Non-pigmented ciliary epithelial cell (primary cell): ENCODE data around the gene DOCK1.
A peak's percentile ranks its signal among the peaks of the same experiment; 100 is the strongest.

Source experiments
- DNase-seq: peaks from one replicate; pipeline ENCODE4 v3.0.0-alpha.2; 2010; ENCODE audit warnings: low read depth

DOCK1 gene

DNA sequence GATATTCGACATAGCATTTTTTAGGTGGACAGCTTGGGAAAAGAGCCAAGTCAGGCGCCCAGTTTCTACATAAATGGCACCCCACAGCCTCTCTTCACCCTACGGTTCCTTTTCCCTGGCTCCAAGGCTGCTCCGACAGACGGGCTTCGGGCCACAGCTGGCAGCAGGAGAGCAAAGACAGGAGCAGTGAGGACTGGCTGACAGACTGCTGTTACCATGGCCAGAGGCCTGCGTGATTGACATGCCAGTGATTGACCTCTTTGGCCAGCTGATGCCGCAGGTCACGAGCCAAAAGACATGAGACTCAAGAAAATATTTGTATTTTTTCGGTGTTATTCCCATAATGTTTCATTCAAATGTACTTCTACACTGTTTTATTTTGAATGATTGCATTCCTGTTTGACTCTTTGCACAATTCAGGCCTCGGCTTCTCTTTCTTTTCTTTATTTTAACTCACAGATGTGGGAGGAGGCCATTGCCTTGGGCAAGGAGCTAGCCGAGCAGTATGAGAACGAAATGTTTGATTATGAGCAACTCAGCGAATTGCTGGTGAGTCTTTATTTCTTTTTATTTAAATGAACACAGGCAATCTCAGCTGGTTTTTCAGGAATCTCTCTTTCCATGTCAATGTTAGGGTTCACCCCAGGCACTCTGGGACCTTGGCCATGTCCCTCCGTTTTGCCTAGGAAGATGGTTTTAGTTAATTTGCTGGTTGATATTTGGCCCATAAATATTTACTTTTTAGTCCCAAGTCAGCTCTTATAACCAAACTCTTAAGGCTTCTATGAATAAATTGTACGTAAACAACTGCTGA lies 497.6 kb downstream of the DOCK1 start:
- no peak for DNase-seq

- DNase-seq: peak; percentile 55
Observed at GRCh38 chr10:127405221-127405620, 500.0 kb downstream of the DOCK1 start.

DNA sequence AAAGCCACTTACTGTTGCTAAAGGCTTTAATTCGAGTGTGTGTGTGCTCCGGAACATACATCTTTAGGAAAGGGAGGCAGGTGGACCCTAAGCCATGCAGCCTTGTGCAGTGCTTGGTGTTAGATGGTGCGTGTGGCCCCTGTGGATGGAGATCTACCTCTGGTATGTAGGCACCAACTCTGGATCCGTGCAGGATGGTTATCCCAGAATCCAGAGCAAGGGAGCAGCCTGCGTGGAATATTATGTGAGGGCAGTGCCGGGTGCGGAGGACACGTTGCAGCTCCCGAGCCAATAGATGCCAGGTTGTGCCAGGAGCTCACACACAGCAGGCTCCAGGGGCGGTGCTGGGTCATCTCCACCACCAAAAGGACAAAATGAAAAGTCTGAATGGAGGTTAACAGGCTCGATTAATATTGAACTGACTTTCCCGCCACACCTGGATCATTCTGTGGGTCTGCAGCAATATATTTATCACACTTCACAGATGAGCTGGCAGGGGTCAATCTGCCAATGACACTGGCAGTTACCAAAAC lies 500.9 kb downstream of the DOCK1 start:
- DNase-seq: no peak

- DNase-seq: no peak
Observed at GRCh38 chr10:127407551-127407950, 502.3 kb downstream of the DOCK1 start.

DNA sequence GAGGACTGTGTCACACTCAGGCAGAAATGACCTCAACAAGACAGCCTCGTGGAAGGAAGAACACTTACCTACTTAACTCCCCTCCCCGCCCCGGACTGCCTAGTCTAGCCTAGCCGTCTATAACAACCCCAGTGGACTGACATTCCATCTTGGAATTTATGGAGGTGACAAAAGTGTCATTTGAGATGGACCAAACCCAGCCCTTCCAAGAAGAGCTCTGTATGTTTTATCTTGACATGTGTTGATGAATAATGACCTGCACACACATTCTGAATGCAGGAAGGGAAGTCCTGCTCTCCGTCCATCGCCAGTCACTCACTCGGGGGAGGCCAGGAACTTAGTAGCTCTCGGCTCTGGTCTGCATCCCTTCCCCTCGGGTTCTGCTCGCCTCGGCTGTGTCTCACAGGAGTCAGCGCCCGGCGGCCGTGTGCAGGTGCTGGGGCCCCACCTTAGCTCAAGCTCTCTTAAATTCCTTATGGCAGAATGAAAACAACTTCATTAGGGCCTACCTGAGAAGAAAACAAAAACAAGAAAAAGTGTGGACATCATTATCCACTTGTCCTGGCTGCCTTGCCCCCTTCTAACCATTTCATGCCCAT lies 503.0 kb downstream of the DOCK1 start:
- no peak for DNase-seq

GRCh38 chr10:127408733-127409132 lies 503.5 kb downstream of the DOCK1 start:
- no peak for DNase-seq

- DNase-seq: no peak
Observed at GRCh38 chr10:127410030-127410429, 504.8 kb downstream of the DOCK1 start.

DNA sequence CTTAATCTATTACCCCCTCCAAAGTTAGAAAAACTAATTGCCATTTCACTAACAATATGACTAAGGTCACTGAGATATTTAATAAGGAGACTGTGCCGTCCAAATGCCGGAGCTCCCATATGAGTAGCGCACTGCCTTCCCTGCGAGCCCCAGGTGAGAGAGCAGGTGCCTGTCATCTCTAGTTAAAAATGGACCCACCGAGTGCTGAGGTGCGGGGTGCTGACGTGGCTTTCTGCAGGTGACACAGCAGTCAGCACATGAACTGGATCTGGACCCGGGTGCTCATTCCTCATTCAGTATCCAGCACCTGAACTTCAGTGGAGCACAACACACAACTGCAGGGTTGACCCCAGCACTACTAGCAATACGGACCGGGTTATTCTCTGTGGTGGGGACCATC lies 505.8 kb downstream of the DOCK1 start:
- DNase-seq: no peak

DNA sequence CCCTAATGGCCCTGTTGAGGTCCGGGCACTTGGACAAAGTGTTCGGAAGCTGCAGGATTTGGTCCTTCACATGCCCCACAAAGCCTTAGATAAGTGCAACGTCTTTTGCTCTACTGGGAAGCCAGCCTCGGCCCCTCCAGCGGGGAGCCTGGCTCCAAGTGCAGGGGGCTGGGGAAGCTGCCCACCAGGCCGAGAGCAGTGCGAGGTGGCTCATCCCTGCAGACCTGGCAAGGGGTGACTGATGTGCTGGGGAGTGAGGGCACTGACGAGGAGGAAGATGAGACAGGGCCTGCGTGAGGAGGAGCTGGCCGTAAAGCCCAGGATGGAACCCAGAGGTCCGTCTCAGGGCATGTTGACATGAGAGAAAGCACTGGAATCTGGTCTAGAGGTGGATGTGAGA lies 508.1 kb downstream of the DOCK1 start:
- DNase-seq: no peak

DNA sequence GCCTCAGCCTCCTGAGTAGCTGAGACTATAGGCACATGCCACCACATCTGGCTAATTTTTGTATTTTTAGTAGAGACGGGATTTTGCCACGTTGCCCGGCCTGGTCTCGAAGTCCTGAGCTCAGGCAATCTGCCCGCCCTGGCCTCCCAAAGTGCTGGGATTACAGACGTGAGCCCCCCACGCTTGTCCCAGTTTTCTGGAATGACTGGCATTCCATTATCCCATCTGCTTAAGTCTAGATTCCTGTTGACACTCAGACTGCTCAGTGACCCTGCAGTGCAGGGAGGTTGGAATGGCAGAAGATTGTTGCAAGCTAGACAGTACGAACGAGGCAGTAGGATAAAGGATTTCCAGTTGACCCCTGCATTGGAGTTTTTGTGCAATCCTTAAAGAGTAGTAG lies 508.8 kb downstream of the DOCK1 start:
- DNase-seq: no peak

DNA sequence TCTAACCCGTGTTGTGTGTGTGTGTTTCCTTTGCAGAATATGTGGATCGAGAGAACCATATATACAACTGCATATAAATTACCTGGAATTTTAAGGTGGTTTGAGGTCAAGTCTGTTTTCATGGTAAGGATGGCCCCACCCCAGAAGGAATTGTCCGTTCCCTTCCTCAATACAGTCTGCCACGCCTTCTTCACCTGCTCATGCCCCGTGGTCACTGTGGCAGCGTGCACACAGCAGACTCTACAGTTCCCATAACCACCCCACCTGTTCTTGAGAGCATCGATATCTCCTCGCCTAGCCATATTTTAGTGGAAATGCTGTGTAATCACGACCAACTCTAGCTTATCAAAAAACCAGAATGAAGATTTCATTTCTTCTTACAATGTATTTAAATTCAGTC lies 509.9 kb downstream of the DOCK1 start:
- DNase-seq: no peak

- no peak for DNase-seq
Observed at GRCh38 chr10:127415901-127416581, 510.8 kb downstream of the DOCK1 start.

DNA sequence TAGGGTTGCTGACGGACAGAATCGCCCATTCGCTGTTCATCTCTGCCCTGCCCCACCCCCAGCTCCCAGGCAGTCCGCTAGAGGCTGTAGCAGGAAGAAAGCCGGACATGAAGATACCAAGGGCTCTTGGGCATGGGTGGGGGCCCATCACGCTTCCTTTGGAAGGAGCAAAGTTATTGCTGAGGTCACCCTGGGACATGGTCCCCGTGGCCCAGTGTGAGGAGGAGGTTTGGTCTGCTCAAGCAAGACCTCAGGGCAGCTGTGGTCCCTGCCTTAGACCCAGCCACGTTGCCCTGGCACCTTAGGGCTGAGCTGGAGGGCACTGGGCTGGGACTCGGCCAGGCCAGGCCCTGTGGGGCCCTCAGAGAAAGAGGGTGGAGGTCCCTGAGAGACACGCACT lies 511.8 kb downstream of the DOCK1 start:
- no peak for DNase-seq

DNA sequence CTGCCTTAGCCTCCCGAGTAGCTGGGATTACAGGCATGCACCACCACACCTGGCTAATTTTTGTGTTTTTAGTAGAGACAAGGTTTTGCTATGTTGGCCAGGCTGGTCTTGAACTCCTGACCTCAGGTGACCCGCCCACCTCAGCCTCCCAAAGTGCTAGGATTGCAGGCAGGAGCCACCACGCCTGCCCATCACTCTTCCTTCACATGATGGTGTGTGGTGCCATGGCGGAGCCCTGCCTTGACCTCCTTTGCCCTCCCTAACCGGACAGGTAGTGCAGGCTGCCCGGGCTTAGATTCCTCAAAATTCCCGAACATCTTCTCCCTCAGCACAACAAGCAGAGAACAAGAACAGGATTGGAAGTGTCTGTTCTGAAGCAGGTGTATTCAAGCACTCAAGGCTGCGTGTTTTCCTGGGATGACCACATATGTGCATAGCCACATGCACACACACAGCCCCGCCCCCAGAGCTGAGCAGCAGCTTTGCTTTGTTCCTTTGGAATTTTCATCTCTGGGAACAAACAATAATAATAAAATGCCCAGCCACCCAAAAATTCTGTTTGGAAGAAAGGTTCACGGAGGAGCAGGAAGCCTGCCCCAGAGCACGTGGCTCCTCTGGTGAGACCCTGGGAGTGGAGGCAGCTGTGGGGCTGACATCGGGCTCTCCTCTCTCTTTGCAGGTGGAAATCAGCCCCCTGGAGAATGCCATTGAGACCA lies 512.6 kb downstream of the DOCK1 start:
- DNase-seq: no peak

DNA sequence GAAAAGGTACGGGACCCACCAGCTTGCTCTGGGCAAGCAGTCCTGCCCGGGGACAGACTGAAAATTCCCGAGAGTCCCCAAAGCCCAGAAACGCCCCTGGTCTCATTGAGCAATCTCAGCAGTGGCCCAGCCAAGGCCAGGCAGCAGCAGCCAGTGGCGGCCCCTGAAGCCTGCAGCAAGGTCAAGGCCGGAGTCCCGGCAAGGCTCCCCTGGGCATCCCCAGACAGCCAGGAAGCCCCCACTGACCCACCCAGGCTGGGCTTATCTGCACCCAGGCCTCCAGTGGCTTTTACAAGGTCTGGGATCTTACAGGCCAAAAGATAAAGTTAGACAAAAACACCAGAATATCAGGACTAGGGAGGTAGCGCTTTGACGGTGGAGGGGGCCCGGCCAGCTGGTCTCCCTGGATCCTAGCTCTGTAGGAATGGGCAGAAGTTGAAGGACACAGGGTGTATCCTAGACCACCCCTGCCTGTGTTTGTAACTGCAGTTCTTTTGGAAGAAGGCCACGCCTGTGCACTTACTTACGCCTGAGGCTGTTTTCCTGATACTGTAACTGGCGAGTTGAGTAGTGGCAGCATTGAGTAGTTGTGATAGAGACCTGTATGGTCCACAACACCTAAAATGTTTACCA lies 513.4 kb downstream of the DOCK1 start:
- no peak for DNase-seq

DNA sequence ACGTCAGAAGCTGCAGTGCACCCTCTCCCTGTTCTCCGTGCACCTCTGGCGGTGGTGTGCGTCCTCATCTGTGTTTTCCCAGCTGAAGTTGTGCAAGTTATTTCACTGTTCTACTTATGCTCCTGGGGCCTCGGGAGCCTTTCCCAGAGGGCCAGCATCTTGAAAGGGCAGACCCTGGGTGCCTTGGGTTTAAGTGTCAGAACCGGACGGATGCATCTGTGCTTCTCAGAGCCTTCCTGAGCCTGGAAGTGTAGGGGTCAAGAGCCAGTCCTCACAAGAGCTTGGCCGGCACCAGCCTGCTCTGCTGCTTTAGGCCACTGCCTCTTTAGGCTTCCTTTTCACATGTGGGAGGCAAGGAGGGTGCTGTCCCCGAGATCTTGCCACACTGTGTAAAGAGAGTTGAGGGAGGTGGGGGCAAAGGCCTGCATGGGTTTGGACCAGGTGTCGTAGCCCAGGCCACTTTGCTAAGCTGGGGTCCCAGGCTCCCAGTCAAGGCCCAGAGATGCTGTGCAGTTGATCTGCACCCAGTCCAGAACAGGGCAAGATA lies 515.0 kb downstream of the DOCK1 start:
- DNase-seq: no peak

DNA sequence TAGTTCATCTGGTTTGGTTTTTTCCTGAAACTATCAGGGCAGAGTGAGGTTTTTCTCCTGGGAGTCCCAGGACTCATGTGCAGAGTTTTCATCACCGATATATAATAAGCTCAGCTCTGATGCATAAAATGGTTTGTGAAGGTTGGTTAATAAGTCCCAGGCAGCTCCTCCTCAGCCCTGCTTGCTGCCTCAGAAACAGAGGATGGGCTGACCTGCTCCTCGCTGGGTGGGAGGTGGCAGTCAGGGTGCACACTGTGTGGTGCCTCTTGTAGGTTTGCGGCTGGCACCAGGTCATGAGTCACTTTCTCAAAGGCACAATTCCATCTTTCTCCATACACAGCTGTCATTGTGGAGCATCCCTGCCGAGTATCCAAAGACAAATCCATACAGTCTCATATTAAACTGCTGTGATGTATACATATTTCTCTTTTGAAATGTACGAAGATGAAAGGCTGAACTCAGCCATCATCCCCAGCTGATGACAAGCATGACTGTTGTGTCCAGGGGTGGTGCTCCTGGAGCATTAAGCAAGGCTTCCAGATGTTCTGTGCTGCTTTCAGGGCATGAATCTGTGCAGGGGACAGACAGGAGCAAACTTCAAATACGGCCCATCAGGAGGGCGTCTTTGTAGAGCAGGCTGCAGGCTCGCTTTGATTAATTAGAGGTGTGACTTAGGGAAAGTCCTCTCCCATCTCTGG lies 518.1 kb downstream of the DOCK1 start:
- no peak for DNase-seq

DNA sequence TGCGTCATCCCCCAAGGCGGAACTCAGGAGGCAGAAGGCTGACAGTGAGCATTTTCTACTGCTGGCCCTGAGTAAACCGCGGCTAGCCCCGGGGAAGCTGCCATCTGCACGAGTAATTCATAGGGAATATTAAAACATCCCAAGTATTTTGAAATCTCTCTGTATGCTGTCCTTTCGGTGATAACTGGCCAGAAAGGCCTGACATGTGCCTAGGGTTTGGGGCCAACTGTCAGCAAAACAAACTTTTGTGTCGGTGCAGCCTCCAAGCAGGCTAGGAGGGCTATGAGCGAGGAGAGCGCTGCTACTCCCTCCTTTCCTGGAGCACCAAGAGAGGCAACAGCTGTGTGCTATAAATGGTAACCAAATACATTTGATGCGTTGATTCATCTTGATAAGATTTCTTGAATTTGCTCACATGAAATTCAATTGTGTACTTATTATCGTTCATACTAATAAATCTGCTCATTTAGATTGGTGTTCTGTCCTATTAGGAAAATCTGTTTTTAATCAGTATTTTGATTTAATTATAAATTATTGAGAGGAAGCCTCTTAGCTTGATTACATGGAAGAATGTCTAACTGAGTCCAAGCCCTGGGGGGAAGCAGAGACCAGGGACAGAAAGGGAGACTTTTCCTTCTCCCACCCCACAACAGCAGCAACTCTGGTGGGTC lies 519.5 kb downstream of the DOCK1 start:
- DNase-seq: no peak

- no peak for DNase-seq
Observed at GRCh38 chr10:127426746-127427145, 521.5 kb downstream of the DOCK1 start.

DNA sequence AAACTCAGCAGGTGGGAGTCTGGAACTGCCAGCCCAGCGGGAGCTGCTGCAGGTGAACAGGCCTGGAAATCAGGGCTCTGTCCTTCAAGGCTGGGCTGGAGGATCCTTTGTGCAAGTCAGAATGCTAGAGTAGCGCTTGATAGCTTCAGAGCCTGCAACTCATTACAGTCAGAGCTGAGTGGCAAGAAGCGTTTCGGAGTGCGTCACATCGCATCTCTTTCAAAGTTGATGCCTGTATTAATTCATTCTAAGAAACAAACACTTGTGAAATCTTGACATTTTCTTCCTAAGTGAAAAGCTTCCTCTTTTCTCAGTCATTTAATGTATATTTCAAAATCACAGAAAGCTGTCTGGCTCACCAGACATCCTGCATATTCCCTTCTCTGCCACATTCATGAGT lies 522.7 kb downstream of the DOCK1 start:
- no peak for DNase-seq
